ENCODE results near the gene SMURF2.
A peak's percentile ranks its signal among the peaks of the same experiment; 100 is the strongest.

The SMURF2 gene

GRCh38 chr17:64544742-64545141, 117.4 kb downstream of the SMURF2 start:
- DNase-seq (ENCODE audit: extremely low read depth in 1 of 2, low read depth in 1 of 2), result no peak

GRCh38 chr17:64540118-64540776, 121.9 kb downstream of the SMURF2 start:
- no peak for DNase-seq (ENCODE audit: extremely low read depth in 1 of 2, low read depth in 1 of 2)

- DNase-seq (ENCODE audit: extremely low read depth in 1 of 2, low read depth in 1 of 2), result no peak
Measured at GRCh38 chr17:64538508-64539130, 123.5 kb downstream of the SMURF2 start.

DNA sequence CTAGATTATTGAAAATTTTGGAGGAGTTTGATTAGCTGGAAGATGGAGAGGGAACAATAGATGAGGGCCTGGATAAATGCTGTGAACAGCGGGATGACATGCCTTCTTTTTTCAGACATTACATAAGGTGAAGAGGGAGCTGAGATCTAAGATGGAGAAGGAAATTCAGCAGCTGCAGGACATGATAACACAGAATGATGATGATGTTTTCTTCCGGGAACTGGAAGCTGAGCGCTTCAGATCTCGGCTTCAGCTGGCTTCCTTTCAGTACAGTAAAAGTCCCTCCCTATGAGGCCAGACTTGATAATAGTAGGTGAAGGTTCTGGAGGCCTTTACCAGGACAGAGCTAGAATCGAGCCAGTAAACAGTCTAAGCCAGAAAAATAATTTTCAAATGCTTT, 124.6 kb downstream of the SMURF2 start:
- DNase-seq (ENCODE audit: extremely low read depth in 1 of 2, low read depth in 1 of 2), result no peak

- no peak for DNase-seq (ENCODE audit: extremely low read depth in 1 of 2, low read depth in 1 of 2)
Measured at GRCh38 chr17:64536913-64537312, 125.2 kb downstream of the SMURF2 start.

DNA sequence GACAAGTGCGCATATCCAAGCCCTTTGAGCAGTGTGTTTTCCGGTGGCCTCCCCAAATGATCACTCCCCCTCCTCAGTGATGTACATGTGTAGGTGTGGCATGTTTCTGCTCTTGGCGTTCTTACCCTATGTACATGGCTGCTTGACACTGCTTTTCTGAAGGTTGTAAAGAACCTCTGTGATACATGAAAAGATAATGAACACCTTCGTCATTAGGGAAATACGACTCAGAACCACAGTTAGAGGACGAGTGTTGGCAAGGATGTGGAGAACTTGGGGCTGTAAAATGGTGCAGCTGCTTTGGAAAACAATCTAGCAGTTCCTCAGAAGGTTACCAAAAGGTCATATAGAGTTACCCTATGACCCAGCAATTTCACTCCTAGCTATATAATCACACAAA, 126.8 kb downstream of the SMURF2 start:
- DNase-seq (ENCODE audit: extremely low read depth in 1 of 2, low read depth in 1 of 2), result no peak

GRCh38 chr17:64534187-64534586, 127.9 kb downstream of the SMURF2 start:
- no peak for DNase-seq (ENCODE audit: extremely low read depth in 1 of 2, low read depth in 1 of 2)

DNA sequence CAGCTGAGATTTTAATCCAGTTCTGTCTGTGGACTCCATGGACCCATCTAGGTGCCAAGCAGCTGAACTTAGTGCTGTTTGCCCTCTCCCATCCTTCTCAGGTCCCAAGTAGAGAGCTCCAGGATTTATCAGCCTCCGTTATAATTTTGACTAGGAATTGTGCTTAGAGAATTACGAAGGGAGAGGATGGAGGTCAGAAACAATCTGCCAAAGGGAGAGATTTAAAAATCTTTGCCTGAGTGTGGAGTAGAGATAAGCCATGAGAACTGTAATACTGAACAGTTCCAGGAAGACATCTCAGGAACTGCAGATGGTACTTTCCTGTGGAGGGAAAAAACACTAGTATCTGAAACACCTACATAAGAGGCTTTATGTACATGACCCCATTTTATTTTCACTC, 128.3 kb downstream of the SMURF2 start:
- no peak for DNase-seq (ENCODE audit: extremely low read depth in 1 of 2, low read depth in 1 of 2)

- no peak for DNase-seq (ENCODE audit: extremely low read depth in 1 of 2, low read depth in 1 of 2)
Measured at GRCh38 chr17:64532409-64532808, 129.7 kb downstream of the SMURF2 start.

DNA sequence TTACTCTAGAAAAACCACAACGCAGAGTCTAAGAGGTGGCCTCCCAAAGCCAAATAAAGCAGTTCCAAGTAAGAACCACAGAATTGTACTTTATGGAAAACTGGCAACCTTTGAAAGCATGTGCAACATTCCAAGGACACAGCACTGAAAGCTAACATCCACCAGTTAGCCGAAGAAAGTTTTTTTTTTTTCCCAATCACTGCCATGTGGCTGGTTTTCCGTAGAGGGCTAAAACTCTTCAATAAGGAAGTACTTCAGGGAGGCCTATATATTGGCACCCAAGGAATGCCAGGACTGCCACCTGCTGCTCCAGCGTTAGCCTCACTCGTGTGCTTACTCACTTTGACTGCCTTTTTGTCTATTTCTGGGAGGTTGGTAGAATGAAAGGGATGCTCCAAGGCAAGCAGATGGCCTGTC, 130.1 kb downstream of the SMURF2 start:
- no peak for DNase-seq (ENCODE audit: extremely low read depth in 1 of 2, low read depth in 1 of 2)

GRCh38 chr17:64529221-64529620, 132.9 kb downstream of the SMURF2 start:
- DNase-seq (ENCODE audit: extremely low read depth in 1 of 2, low read depth in 1 of 2), result no peak

- no peak for DNase-seq (ENCODE audit: extremely low read depth in 1 of 2, low read depth in 1 of 2)
Measured at GRCh38 chr17:64527914-64528313, 134.2 kb downstream of the SMURF2 start.

GRCh38 chr17:64520359-64520758, 141.7 kb downstream of the SMURF2 start:
- DNase-seq (ENCODE audit: extremely low read depth in 1 of 2, low read depth in 1 of 2), result no peak

- no peak for DNase-seq (ENCODE audit: extremely low read depth in 1 of 2, low read depth in 1 of 2)
Measured at GRCh38 chr17:64519601-64520000, 142.5 kb downstream of the SMURF2 start.

GRCh38 chr17:64515829-64516228, 146.3 kb downstream of the SMURF2 start:
- DNase-seq (ENCODE audit: extremely low read depth in 1 of 2, low read depth in 1 of 2), result no peak

DNA sequence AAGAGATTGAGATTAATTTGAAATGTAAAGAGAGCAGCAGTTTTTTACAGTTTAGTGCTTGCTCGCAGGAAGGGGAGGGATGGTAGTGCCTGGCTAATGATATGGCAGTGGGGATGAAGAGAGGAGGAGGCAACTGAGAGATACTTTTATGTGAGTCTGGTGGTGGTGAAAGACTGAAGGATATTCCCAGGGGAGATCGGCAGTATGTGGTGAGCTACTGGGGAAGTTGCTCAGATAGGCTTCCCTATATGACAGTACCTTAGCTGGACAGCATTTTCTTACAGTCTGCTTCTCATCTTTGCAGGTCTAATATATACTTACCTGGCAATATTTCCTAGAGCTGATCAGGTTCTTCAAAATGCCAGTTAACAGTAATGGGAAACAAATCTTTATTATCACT, 146.7 kb downstream of the SMURF2 start:
- DNase-seq (ENCODE audit: extremely low read depth in 1 of 2, low read depth in 1 of 2), result no peak

- no peak for DNase-seq (ENCODE audit: extremely low read depth in 1 of 2, low read depth in 1 of 2)
Measured at GRCh38 chr17:64509179-64509578, 152.9 kb downstream of the SMURF2 start.

DNA sequence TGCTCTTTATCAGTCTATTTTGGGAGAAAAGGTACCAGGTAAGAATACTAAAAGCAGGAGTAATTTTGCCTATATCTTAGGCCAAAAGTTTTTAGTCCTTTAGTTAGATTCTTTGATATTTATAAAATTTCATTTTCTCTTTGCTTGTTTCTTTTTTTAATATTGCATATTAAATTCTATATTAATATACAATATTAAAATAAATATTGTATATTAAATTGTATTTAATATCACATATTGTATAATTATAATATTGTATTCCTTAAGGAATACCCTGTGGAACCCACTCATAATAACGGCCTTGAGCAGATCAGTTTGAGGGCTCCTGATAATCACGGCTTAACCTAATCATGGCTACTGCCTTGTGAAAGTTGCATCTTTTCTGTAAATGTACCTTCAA, 153.4 kb downstream of the SMURF2 start:
- DNase-seq (ENCODE audit: extremely low read depth in 1 of 2, low read depth in 1 of 2), result no peak

DNA sequence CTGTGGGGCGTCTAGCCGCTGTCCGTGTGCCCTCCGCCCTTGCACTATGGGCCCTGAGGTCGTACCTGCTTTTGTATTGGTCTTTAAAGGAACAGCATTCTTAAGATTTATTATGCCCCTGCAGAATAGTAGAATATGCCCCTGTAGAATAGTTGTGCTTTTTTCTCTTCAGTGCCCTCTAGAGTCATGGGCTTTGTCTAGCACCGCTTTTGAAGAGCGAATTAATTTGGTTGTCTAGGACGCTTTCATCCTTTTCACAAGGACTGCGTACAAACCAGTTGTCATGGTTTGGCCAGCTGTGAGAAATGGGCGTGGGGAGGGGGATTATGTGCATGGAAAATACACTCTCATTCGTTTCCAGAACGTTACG, 154.7 kb downstream of the SMURF2 start:
- no peak for DNase-seq (ENCODE audit: extremely low read depth in 1 of 2, low read depth in 1 of 2)

DNA sequence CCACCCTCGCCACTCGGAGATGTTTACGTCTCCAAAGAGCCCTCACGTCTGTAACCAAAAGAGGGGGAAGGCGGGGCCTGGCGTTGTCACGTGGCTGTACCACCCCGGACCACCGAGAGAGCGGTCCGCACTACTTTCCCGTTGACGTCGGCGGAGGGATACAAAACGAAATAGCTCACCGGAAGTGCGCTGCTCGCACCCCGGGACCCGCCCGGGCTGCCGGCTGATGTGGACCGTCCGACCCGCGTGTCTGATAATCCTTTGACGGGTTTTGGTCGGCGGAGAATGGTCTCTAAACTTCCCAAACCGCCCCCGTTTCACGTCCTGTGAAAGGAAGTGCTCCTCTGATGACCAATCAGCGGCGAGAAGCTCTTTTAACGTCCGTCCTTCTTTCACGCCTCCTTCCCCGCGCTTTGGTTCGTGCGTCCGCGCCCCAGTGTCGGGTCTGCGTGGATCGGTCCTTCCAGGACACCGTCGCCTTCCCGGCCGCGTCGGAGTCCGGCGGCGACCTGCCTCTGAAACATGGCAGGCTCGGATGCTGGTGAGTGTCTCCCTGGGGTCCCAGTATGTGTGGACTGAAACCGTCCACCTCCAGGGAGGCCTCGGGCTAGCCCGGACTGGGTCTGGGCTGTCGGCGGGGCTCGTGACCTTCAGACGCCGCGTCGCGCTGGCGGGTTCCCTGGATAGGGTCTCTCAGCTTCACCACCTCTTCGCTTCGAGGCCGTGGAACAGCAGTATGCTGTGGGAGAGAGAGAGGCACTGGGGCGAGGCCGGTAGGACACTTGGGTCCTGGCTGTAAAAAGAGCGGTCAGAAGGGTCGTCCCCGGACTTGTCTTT, 155.3 kb downstream of the SMURF2 start, which contains the start of gene CEP95:
Gene CEP95 (plus strand): TSS at position 402 of the 837 bp plus-strand sequence. CDS start 121 bp downstream, at position 523.
- DNase-seq (ENCODE audit: extremely low read depth in 1 of 2, low read depth in 1 of 2), result peak; percentile 90 to 94

DNA sequence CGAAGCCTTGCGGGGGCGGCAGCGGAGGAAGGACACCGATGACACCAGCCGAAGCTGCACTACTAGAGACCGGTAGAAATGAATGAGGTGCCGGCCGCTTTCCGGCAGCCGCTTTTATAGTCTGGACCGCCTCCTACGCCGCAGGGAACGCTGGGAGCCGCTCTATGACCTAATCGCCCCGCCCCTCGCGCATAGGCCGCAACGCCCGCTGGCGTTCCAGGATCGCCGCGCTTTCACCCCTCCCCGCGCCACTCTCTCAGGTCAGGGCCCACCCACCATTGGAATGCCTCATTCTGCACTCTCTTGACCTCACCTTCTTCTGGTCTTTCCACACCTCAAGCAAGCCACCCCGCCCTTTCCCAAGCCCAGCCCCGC, 155.9 kb downstream of the SMURF2 start, which contains the start of gene DDX5:
Gene DDX5 (minus strand): TSS at position 89 of the 375 bp plus-strand sequence. CDS start 170 bp downstream, outside the sequence.
- DNase-seq (ENCODE audit: extremely low read depth in 1 of 2, low read depth in 1 of 2), result peak; percentile 94 to 96

Measured in stimulated activated CD8-positive, alpha-beta memory T cell treated with anti-CD3 and anti-CD28 coated beads, Interleukin-7, amount 100 ng/mL, for 48 hours (primary cell).